Left ventricle myocardium inferior (tissue), 1 donor: ENCODE data around the gene PTGER1. TPM values are rescaled to one million over a fixed set of nuclear protein-coding genes. Genes with fewer than 3 reads are reported as not detected.

Experiments
- DNase-seq: peaks from one replicate; pipeline ENCODE4 v3.0.0-alpha.2; 2020
- H3K27ac ChIP-seq: fragments of 200-600 bp; replicated peaks from 2 replicates; pipeline ENCODE4 v1.8.0; 2021
- H3K27me3 ChIP-seq: fragments of 200-600 bp; 2 replicates; pipeline ENCODE4 v1.8.0; 2021; ENCODE audit warnings: low read depth
- H3K36me3 ChIP-seq: fragments of 200-600 bp; 2 replicates; pipeline ENCODE4 v1.8.0; 2021
- H3K4me1 ChIP-seq: fragments of 200-600 bp; 2 replicates; pipeline ENCODE4 v1.8.0; 2021
- H3K4me3 ChIP-seq: fragments of 200-600 bp; 2 replicates; pipeline ENCODE4 v1.8.0; 2021; ENCODE audit warnings: mild to moderate bottlenecking, moderate library complexity
- H3K9me3 ChIP-seq: fragments of 200-600 bp; replicated peaks from 2 replicates; pipeline ENCODE4 v1.8.0; 2021
- intact Hi-C: fragments of 100-400 bp; cut with micrococcal nuclease; formaldehyde crosslinking; loops from one replicate; pipeline ENCODE4 v1.11.0; 2022
- total RNA-seq: library from RNA; stranded (reverse); fragmentation: NEBNext Ultra II Directional; extraction: Animal tissue kit (Norgen Biotek cat#: 25700); gene quantifications from one replicate; pipeline ENCODE4 v1.2.1, GENCODE V29; 2021
- TF ChIP-seq, protein P1 (sequence below): fragments of 200-600 bp; IDR thresholded peaks from 2 replicates; pipeline ENCODE4 v1.8.0; 2021; ENCODE audit warnings: antibody characterized with exemption, mild to moderate bottlenecking, borderline replicate concordance
- donor health status: DM: no; HTN: yes; CAD: no; lungs with severe emphysema.

PTGER1 gene
- total RNA-seq, 1 donor from 2014 or later, result not detected

GRCh38 chr19:14443632-14444216, 31.4 kb downstream of the PTGER1 start:
- Histone ChIP-seq H3K36me3 (peaks cover 78% of the 10 kb centered on the region), H3K9me3 (no peaks in the 10 kb centered on the region), H3K4me1 (peaks cover 29% of the 10 kb centered on the region), H3K27ac (no peak overlapping the region), H3K27me3 (no peaks in the 10 kb centered on the region), H3K4me3 (no peak overlapping the region)
- intact Hi-C loops, result no loop called here
- DNase-seq, result no peak
- TF ChIP-seq, protein P1, sequence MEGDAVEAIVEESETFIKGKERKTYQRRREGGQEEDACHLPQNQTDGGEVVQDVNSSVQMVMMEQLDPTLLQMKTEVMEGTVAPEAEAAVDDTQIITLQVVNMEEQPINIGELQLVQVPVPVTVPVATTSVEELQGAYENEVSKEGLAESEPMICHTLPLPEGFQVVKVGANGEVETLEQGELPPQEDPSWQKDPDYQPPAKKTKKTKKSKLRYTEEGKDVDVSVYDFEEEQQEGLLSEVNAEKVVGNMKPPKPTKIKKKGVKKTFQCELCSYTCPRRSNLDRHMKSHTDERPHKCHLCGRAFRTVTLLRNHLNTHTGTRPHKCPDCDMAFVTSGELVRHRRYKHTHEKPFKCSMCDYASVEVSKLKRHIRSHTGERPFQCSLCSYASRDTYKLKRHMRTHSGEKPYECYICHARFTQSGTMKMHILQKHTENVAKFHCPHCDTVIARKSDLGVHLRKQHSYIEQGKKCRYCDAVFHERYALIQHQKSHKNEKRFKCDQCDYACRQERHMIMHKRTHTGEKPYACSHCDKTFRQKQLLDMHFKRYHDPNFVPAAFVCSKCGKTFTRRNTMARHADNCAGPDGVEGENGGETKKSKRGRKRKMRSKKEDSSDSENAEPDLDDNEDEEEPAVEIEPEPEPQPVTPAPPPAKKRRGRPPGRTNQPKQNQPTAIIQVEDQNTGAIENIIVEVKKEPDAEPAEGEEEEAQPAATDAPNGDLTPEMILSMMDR, result no peak

- H3K27me3 ChIP-seq, result no peaks in the 10 kb centered on the region
- intact Hi-C loops, result no loop called here
- TF ChIP-seq, protein P1, result no peak
Observed at GRCh38 chr19:14442891-14443631, 32.1 kb downstream of the PTGER1 start.

DNA sequence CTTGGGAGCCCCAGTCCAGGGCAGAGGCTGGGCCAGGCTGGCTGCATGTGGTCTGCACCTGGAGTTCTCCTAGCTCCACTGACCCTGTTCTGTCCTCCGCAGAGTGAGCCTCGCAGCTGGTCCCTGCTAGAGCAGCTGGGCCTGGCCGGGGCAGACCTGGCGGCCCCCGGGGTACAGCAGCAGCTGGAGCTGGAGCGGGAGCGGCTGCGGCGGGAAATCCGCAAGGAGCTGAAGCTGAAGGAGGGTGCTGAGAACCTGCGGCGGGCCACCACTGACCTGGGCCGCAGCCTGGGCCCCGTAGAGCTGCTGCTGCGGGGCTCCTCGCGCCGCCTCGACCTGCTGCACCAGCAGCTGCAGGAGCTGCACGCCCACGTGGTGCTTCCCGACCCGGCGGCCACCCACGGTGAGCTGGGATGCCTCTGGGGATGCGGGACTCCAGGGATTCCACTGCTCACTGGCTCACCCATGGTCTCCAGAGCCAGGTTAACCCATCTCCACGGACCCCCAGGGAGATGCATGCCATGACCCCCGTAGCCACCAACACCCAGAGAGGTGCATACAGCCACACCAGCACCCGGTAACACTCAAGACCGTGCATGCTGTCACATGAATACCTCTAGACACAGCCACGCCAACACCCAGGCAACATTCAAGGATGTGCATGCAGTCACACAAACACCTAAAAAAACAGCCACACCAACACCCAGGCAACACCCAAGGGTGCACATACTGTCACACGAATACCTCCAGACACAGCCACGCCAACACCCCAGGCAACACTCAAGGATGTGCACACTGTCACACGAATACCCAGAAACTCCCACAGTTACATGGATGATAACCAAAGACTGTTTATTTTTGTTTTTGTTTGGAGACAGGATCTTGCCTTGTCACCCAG, 33.9 kb downstream of the PTGER1 start:
- no peak overlapping the region for H3K4me3 ChIP-seq
- H3K27me3 ChIP-seq, result no peaks in the 10 kb centered on the region
- TF ChIP-seq, protein P1, result no peak
- DNase-seq, result peak; percentile 21
- H3K27ac ChIP-seq, result peak overlapping the region; percentile 97
- peaks cover 53% of the 10 kb centered on the region for H3K4me1 ChIP-seq
- peaks cover 54% of the 10 kb centered on the region for H3K36me3 ChIP-seq
- intact Hi-C loops, result no loop called here
- no peaks in the 10 kb centered on the region for H3K9me3 ChIP-seq

More at GRCh38 chr19:14442891-14443631, 32.1 kb downstream of the PTGER1 start:
- H3K27ac ChIP-seq, result no peak overlapping the region
- DNase-seq, result no peak
- no peak overlapping the region for H3K4me3 ChIP-seq
- H3K36me3 ChIP-seq, result peaks cover 71% of the 10 kb centered on the region
- H3K4me1 ChIP-seq, result peaks cover 35% of the 10 kb centered on the region
- H3K9me3 ChIP-seq, result no peaks in the 10 kb centered on the region

- H3K27ac ChIP-seq, result peak overlapping the region; percentile 97
Observed at GRCh38 chr19:14440049-14440448, 35.1 kb downstream of the PTGER1 start.

GRCh38 chr19:14439014-14439413, 36.1 kb downstream of the PTGER1 start:
- Histone ChIP-seq H3K27ac (peak overlapping the region; percentile 97), H3K4me1 (peaks cover 76% of the 10 kb centered on the region), H3K27me3 (no peaks in the 10 kb centered on the region), H3K9me3 (no peaks in the 10 kb centered on the region), H3K36me3 (peaks cover 31% of the 10 kb centered on the region), H3K4me3 (no peak overlapping the region)
- DNase-seq, result no peak
- intact Hi-C loops, result no loop called here
- TF ChIP-seq, protein P1, result no peak

More at GRCh38 chr19:14440049-14440448, 35.1 kb downstream of the PTGER1 start:
- Histone ChIP-seq H3K4me1 (peaks cover 66% of the 10 kb centered on the region), H3K4me3 (peak overlapping the region; percentile 38), H3K9me3 (no peaks in the 10 kb centered on the region), H3K36me3 (peaks cover 41% of the 10 kb centered on the region), H3K27me3 (no peaks in the 10 kb centered on the region)
- TF ChIP-seq, protein P1, result no peak
- DNase-seq, result peak; percentile 82
- intact Hi-C loops, result no loop called here
